ENCODE data around the gene C6orf89.

The C6orf89 gene

GRCh38 chr6:36969240-36969691 lies 83.5 kb downstream of the C6orf89 start:
- no peak overlapping the region for H3K27ac ChIP-seq (ENCODE audit: low read length)
- WGBS (ENCODE audit: insufficient coverage, insufficient read length) = no CpG with 5 or more reads among the region's 14 CpGs
- no peak for DNase-seq (ENCODE audit: low read depth, low spot score)
- peaks cover 54% of the 10 kb centered on the region for H3K36me3 ChIP-seq (ENCODE audit: control insufficient read depth, insufficient read depth, low read length)
- H3K9me3 ChIP-seq (ENCODE audit: control insufficient read depth, insufficient read depth, low read length) = no peaks in the 10 kb centered on the region
- H3K4me1 ChIP-seq (ENCODE audit: control insufficient read depth, insufficient read depth, low read length) = no peaks in the 10 kb centered on the region
- no peak overlapping the region for H3K4me3 ChIP-seq (ENCODE audit: low read length)
- H3K27me3 ChIP-seq (ENCODE audit: control insufficient read depth, insufficient read depth, low read length) = no peaks in the 10 kb centered on the region

- Histone ChIP-seq H3K9me3 (ENCODE audit: control insufficient read depth, insufficient read depth, low read length) (no peaks in the 10 kb centered on the region), H3K4me3 (ENCODE audit: low read length) (no peak overlapping the region), H3K4me1 (ENCODE audit: control insufficient read depth, insufficient read depth, low read length) (no peaks in the 10 kb centered on the region), H3K27me3 (ENCODE audit: control insufficient read depth, insufficient read depth, low read length) (no peaks in the 10 kb centered on the region), H3K27ac (ENCODE audit: low read length) (no peak overlapping the region), H3K36me3 (ENCODE audit: control insufficient read depth, insufficient read depth, low read length) (peaks cover 56% of the 10 kb centered on the region)
- DNase-seq (ENCODE audit: low read depth, low spot score) = no peak
- no CpG with 5 or more reads among the region's 17 CpGs for WGBS (ENCODE audit: insufficient coverage, insufficient read length)
These were observed 84.5 kb downstream of the C6orf89 start for GRCh38 chr6:36969988-36970891.

GRCh38 chr6:36970892-36971842 lies 85.4 kb downstream of the C6orf89 start:
- Histone ChIP-seq H3K4me3 (ENCODE audit: low read length) (no peak overlapping the region), H3K27ac (ENCODE audit: low read length) (no peak overlapping the region), H3K27me3 (ENCODE audit: control insufficient read depth, insufficient read depth, low read length) (no peaks in the 10 kb centered on the region), H3K36me3 (ENCODE audit: control insufficient read depth, insufficient read depth, low read length) (peaks cover 63% of the 10 kb centered on the region), H3K4me1 (ENCODE audit: control insufficient read depth, insufficient read depth, low read length) (no peaks in the 10 kb centered on the region), H3K9me3 (ENCODE audit: control insufficient read depth, insufficient read depth, low read length) (no peaks in the 10 kb centered on the region)
- DNase-seq (ENCODE audit: low read depth, low spot score) = no peak
- no CpG with 5 or more reads among the region's 17 CpGs for WGBS (ENCODE audit: insufficient coverage, insufficient read length)

GRCh38 chr6:36971921-36972673 lies 86.3 kb downstream of the C6orf89 start:
- H3K9me3 ChIP-seq (ENCODE audit: control insufficient read depth, insufficient read depth, low read length) = no peaks in the 10 kb centered on the region
- H3K4me1 ChIP-seq (ENCODE audit: control insufficient read depth, insufficient read depth, low read length) = no peaks in the 10 kb centered on the region
- H3K4me3 ChIP-seq (ENCODE audit: low read length) = no peak overlapping the region
- no CpG with 5 or more reads among the region's 14 CpGs for WGBS (ENCODE audit: insufficient coverage, insufficient read length)
- DNase-seq (ENCODE audit: low read depth, low spot score) = no peak
- H3K27me3 ChIP-seq (ENCODE audit: control insufficient read depth, insufficient read depth, low read length) = no peaks in the 10 kb centered on the region
- peaks cover 71% of the 10 kb centered on the region for H3K36me3 ChIP-seq (ENCODE audit: control insufficient read depth, insufficient read depth, low read length)
- H3K27ac ChIP-seq (ENCODE audit: low read length) = no peak overlapping the region

- Histone ChIP-seq H3K4me3 (ENCODE audit: low read length) (no peak overlapping the region), H3K4me1 (ENCODE audit: control insufficient read depth, insufficient read depth, low read length) (no peaks in the 10 kb centered on the region), H3K9me3 (ENCODE audit: control insufficient read depth, insufficient read depth, low read length) (no peaks in the 10 kb centered on the region), H3K27me3 (ENCODE audit: control insufficient read depth, insufficient read depth, low read length) (no peaks in the 10 kb centered on the region), H3K36me3 (ENCODE audit: control insufficient read depth, insufficient read depth, low read length) (peaks cover 76% of the 10 kb centered on the region), H3K27ac (ENCODE audit: low read length) (no peak overlapping the region)
- no peak for DNase-seq (ENCODE audit: low read depth, low spot score)
- WGBS (ENCODE audit: insufficient coverage, insufficient read length) = no CpG with 5 or more reads among the region's 1 CpG
These were observed 87.4 kb downstream of the C6orf89 start for GRCh38 chr6:36973190-36973589.

GRCh38 chr6:36973647-36974046 lies 87.9 kb downstream of the C6orf89 start:
- no peaks in the 10 kb centered on the region for H3K4me1 ChIP-seq (ENCODE audit: control insufficient read depth, insufficient read depth, low read length)
- no peak overlapping the region for H3K4me3 ChIP-seq (ENCODE audit: low read length)
- WGBS (ENCODE audit: insufficient coverage, insufficient read length) = no CpG with 5 or more reads among the region's 4 CpGs
- no peaks in the 10 kb centered on the region for H3K27me3 ChIP-seq (ENCODE audit: control insufficient read depth, insufficient read depth, low read length)
- DNase-seq (ENCODE audit: low read depth, low spot score) = no peak
- H3K27ac ChIP-seq (ENCODE audit: low read length) = no peak overlapping the region
- peaks cover 75% of the 10 kb centered on the region for H3K36me3 ChIP-seq (ENCODE audit: control insufficient read depth, insufficient read depth, low read length)
- no peaks in the 10 kb centered on the region for H3K9me3 ChIP-seq (ENCODE audit: control insufficient read depth, insufficient read depth, low read length)

- H3K4me3 ChIP-seq (ENCODE audit: low read length) = no peak overlapping the region
- no peak for DNase-seq (ENCODE audit: low read depth, low spot score)
- H3K9me3 ChIP-seq (ENCODE audit: control insufficient read depth, insufficient read depth, low read length) = no peaks in the 10 kb centered on the region
- no CpG with 5 or more reads among the region's 7 CpGs for WGBS (ENCODE audit: insufficient coverage, insufficient read length)
- no peaks in the 10 kb centered on the region for H3K4me1 ChIP-seq (ENCODE audit: control insufficient read depth, insufficient read depth, low read length)
- H3K27me3 ChIP-seq (ENCODE audit: control insufficient read depth, insufficient read depth, low read length) = no peaks in the 10 kb centered on the region
- peaks cover 59% of the 10 kb centered on the region for H3K36me3 ChIP-seq (ENCODE audit: control insufficient read depth, insufficient read depth, low read length)
- no peak overlapping the region for H3K27ac ChIP-seq (ENCODE audit: low read length)
These were observed 89.7 kb downstream of the C6orf89 start for GRCh38 chr6:36975231-36976006.

GRCh38 chr6:36976007-36976264 lies 90.2 kb downstream of the C6orf89 start:
- H3K27ac ChIP-seq (ENCODE audit: low read length) = no peak overlapping the region
- H3K27me3 ChIP-seq (ENCODE audit: control insufficient read depth, insufficient read depth, low read length) = no peaks in the 10 kb centered on the region
- peaks cover 54% of the 10 kb centered on the region for H3K36me3 ChIP-seq (ENCODE audit: control insufficient read depth, insufficient read depth, low read length)
- no peaks in the 10 kb centered on the region for H3K9me3 ChIP-seq (ENCODE audit: control insufficient read depth, insufficient read depth, low read length)
- no peak overlapping the region for H3K4me3 ChIP-seq (ENCODE audit: low read length)
- no CpG with 5 or more reads among the region's 4 CpGs for WGBS (ENCODE audit: insufficient coverage, insufficient read length)
- H3K4me1 ChIP-seq (ENCODE audit: control insufficient read depth, insufficient read depth, low read length) = peaks cover 2% of the 10 kb centered on the region; the same call in 1 of the 2 replicates
- DNase-seq (ENCODE audit: low read depth, low spot score) = no peak

- no CpG with 5 or more reads among the region's 7 CpGs for WGBS (ENCODE audit: insufficient coverage, insufficient read length)
These were observed 90.8 kb downstream of the C6orf89 start for GRCh38 chr6:36976509-36976908.

More at GRCh38 chr6:36976509-36976908, 90.8 kb downstream of the C6orf89 start:
- Histone ChIP-seq H3K27ac (ENCODE audit: low read length) (no peak overlapping the region), H3K27me3 (ENCODE audit: control insufficient read depth, insufficient read depth, low read length) (no peaks in the 10 kb centered on the region), H3K36me3 (ENCODE audit: control insufficient read depth, insufficient read depth, low read length) (peaks cover 48% of the 10 kb centered on the region), H3K9me3 (ENCODE audit: control insufficient read depth, insufficient read depth, low read length) (no peaks in the 10 kb centered on the region), H3K4me1 (ENCODE audit: control insufficient read depth, insufficient read depth, low read length) (peaks cover 2% of the 10 kb centered on the region; the same call in 1 of the 2 replicates), H3K4me3 (ENCODE audit: low read length) (no peak overlapping the region)
- no peak for DNase-seq (ENCODE audit: low read depth, low spot score)
